ENCODE data around the gene HSD17B2. TPM values are rescaled to one million over a fixed set of nuclear protein-coding genes. Genes with fewer than 3 reads are reported as not detected.
A peak's percentile ranks its signal among the peaks of the same experiment; 100 is the strongest.

Gene HSD17B2
- total and polyA plus RNA-seq, 2 donors (not counting 1 experiment from before 2014, with no cell fraction given): 0.33 to 1.6 TPM

GRCh38 chr16:82004601-82005000 lies 30.5 kb upstream of the HSD17B2 start:
- Histone ChIP-seq H3K27ac (ENCODE audit: insufficient read depth, low read length) (no peak overlapping the region), H3K27me3 (ENCODE audit: control insufficient read depth, insufficient read depth, low read length) (no peaks in the 10 kb centered on the region), H3K4me1 (ENCODE audit: control insufficient read depth, extremely low read depth, insufficient read depth, low read length) (no peaks in the 10 kb centered on the region), H3K4me2 (ENCODE audit: extremely low read depth, insufficient read depth, low read length) (no peak overlapping the region), H3K9ac (ENCODE audit: insufficient read depth, low read length) (no peak overlapping the region), H2AFZ (ENCODE audit: low read length) (no peak overlapping the region), H3K36me3 (ENCODE audit: control insufficient read depth, insufficient read depth, low read length) (no peaks in the 10 kb centered on the region), H3K79me2 (ENCODE audit: control insufficient read depth, insufficient read depth, low read length) (no peaks in the 10 kb centered on the region), H3K4me3 (replicated peaks in 1 of 4; ENCODE audit: control extremely low read depth in 1 of 4, insufficient read depth in 1 of 4, low read depth in 3 of 4, low read length in 4 of 4) (no peak overlapping the region), H3K9me3 (ENCODE audit: control insufficient read depth, insufficient read depth, low read depth, low read length) (no peaks in the 10 kb centered on the region), H4K20me1 (ENCODE audit: control insufficient read depth, extremely low read depth, insufficient read depth, low read length) (no peaks in the 10 kb centered on the region)
- TF ChIP-seq EZH2 (IDR thresholded peaks at IDR 0.05; ENCODE audit: low read length, missing control alignments): no peak
- TF ChIP-seq CTCF (conservative IDR thresholded peaks at IDR 0.05 in 1 of 2, IDR thresholded peaks at IDR 0.05 in 1 of 2; ENCODE audit: low read depth in 1 of 2, low read length in 2 of 2): no peak
- DNase-seq (ENCODE audit: low read depth in 2 of 2): peak in 1 of 2 donors; percentile 2

GRCh38 chr16:82005027-82005830 lies 29.8 kb upstream of the HSD17B2 start:
- H3K4me1 ChIP-seq (ENCODE audit: control insufficient read depth, extremely low read depth, insufficient read depth, low read length): no peaks in the 10 kb centered on the region
- no peaks in the 10 kb centered on the region for H3K27me3 ChIP-seq (ENCODE audit: control insufficient read depth, insufficient read depth, low read length)
- H3K36me3 ChIP-seq (ENCODE audit: control insufficient read depth, insufficient read depth, low read length): no peaks in the 10 kb centered on the region
- peak in 1 of 2 donors; percentile 40 for DNase-seq (ENCODE audit: low read depth in 2 of 2)
- H3K9ac ChIP-seq (ENCODE audit: insufficient read depth, low read length): no peak overlapping the region
- H3K79me2 ChIP-seq (ENCODE audit: control insufficient read depth, insufficient read depth, low read length): no peaks in the 10 kb centered on the region
- no peaks in the 10 kb centered on the region for H4K20me1 ChIP-seq (ENCODE audit: control insufficient read depth, extremely low read depth, insufficient read depth, low read length)
- no peak overlapping the region for H3K27ac ChIP-seq (ENCODE audit: insufficient read depth, low read length)
- H2AFZ ChIP-seq (ENCODE audit: low read length): no peak overlapping the region
- no peak overlapping the region for H3K4me3 ChIP-seq (replicated peaks in 1 of 4; ENCODE audit: control extremely low read depth in 1 of 4, insufficient read depth in 1 of 4, low read depth in 3 of 4, low read length in 4 of 4)
- H3K4me2 ChIP-seq (ENCODE audit: extremely low read depth, insufficient read depth, low read length): no peak overlapping the region
- TF ChIP-seq EZH2 (IDR thresholded peaks at IDR 0.05; ENCODE audit: low read length, missing control alignments) (no peak), CTCF (conservative IDR thresholded peaks at IDR 0.05 in 1 of 2, IDR thresholded peaks at IDR 0.05 in 1 of 2; ENCODE audit: low read depth in 1 of 2, low read length in 2 of 2) (no peak)
- H3K9me3 ChIP-seq (ENCODE audit: control insufficient read depth, insufficient read depth, low read depth, low read length): no peaks in the 10 kb centered on the region

GRCh38 chr16:82006036-82006435 lies 29.0 kb upstream of the HSD17B2 start:
- no peak overlapping the region for H3K4me3 ChIP-seq (replicated peaks in 1 of 4; ENCODE audit: control extremely low read depth in 1 of 4, insufficient read depth in 1 of 4, low read depth in 3 of 4, low read length in 4 of 4)
- no peak overlapping the region for H3K27ac ChIP-seq (ENCODE audit: insufficient read depth, low read length)
- no peaks in the 10 kb centered on the region for H3K9me3 ChIP-seq (ENCODE audit: control insufficient read depth, insufficient read depth, low read depth, low read length)
- no peaks in the 10 kb centered on the region for H3K79me2 ChIP-seq (ENCODE audit: control insufficient read depth, insufficient read depth, low read length)
- TF ChIP-seq EZH2 (IDR thresholded peaks at IDR 0.05; ENCODE audit: low read length, missing control alignments): no peak
- H3K27me3 ChIP-seq (ENCODE audit: control insufficient read depth, insufficient read depth, low read length): no peaks in the 10 kb centered on the region
- H4K20me1 ChIP-seq (ENCODE audit: control insufficient read depth, extremely low read depth, insufficient read depth, low read length): no peaks in the 10 kb centered on the region
- no peak overlapping the region for H2AFZ ChIP-seq (ENCODE audit: low read length)
- no peak overlapping the region for H3K4me2 ChIP-seq (ENCODE audit: extremely low read depth, insufficient read depth, low read length)
- no peaks in the 10 kb centered on the region for H3K4me1 ChIP-seq (ENCODE audit: control insufficient read depth, extremely low read depth, insufficient read depth, low read length)
- H3K36me3 ChIP-seq (ENCODE audit: control insufficient read depth, insufficient read depth, low read length): no peaks in the 10 kb centered on the region
- DNase-seq (ENCODE audit: low read depth in 2 of 2): no peak
- no peak overlapping the region for H3K9ac ChIP-seq (ENCODE audit: insufficient read depth, low read length)
